Tibial nerve (tissue), 3 donors: ENCODE measurements around the gene TESK2.

Experiments used
- POLR2A ChIP-seq, 2 donors: fragments of 450-650 bp; IDR thresholded peaks; one replicate each; pipeline ENCODE4 v1.6.1; 2017; ENCODE audit warnings: antibody characterized with exemption in 2 of 2, mild to moderate bottlenecking in 2 of 2, moderate library complexity in 2 of 2
- TF ChIP-seq, protein P1 (sequence below), 5 experiments: fragments of 200-600 bp in 3 of 5; fragments of 450-650 bp in 2 of 5; sonication (generic) in 3 of 5; IDR thresholded peaks; one replicate each; pipeline ENCODE4 v1.5.1; 2016 to 2019; ENCODE audit warnings: antibody characterized with exemption in 5 of 5, mild to moderate bottlenecking in 3 of 5, moderate library complexity in 2 of 5

GRCh38 chr1:45490121-45490625, 790 bp downstream of the TESK2 start:
- TF ChIP-seq, protein P1, sequence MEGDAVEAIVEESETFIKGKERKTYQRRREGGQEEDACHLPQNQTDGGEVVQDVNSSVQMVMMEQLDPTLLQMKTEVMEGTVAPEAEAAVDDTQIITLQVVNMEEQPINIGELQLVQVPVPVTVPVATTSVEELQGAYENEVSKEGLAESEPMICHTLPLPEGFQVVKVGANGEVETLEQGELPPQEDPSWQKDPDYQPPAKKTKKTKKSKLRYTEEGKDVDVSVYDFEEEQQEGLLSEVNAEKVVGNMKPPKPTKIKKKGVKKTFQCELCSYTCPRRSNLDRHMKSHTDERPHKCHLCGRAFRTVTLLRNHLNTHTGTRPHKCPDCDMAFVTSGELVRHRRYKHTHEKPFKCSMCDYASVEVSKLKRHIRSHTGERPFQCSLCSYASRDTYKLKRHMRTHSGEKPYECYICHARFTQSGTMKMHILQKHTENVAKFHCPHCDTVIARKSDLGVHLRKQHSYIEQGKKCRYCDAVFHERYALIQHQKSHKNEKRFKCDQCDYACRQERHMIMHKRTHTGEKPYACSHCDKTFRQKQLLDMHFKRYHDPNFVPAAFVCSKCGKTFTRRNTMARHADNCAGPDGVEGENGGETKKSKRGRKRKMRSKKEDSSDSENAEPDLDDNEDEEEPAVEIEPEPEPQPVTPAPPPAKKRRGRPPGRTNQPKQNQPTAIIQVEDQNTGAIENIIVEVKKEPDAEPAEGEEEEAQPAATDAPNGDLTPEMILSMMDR (IDR thresholded peaks at IDR 0.05) = no peak
- TF ChIP-seq POLR2A (IDR thresholded peaks at IDR 0.05) = no peak
